GM12864 (cell line): ENCODE results near the gene WFS1.

ENCODE experiments used
- DNase-seq: peaks from one replicate; pipeline ENCODE4 v3.0.0-alpha.2; 2011; ENCODE audit warnings: low read depth
- H3K4me3 ChIP-seq: 2 replicates; pipeline ENCODE4 v1.5.1; 2011; ENCODE audit warnings: mild to moderate bottlenecking, low read depth, low read length, control low read depth
- TF ChIP-seq, protein P1 (sequence below): IDR thresholded peaks from 2 replicates; pipeline ENCODE4 v1.5.1; 2011; ENCODE audit warnings: low read depth, mild to moderate bottlenecking, moderate library complexity, low read length, control low read depth, inconsistent platforms; ENCODE audit errors: missing control alignments

WFS1 gene

DNA sequence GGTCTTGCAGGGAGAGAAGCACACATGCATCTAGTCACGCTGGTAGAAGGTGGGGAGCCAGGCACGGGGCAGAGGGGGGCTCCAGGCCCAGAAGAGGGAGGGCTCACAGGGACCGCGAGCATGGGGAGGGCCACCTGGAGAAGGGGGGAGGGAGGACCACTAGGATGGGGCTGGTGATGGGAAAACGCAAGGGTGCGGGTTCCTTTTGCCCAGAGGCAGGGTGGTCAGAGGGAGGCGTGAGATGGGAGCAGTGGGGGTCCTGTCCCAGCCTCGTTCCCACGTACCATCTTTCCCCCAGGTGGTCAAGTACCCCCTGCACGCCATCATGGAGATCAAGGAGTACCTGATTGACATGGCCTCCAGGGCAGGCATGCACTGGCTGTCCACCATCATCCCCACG is 30.7 kb downstream of the WFS1 start:
- DNase-seq, result no peak
- no peak overlapping the region for H3K4me3 ChIP-seq
- TF ChIP-seq, protein P1, sequence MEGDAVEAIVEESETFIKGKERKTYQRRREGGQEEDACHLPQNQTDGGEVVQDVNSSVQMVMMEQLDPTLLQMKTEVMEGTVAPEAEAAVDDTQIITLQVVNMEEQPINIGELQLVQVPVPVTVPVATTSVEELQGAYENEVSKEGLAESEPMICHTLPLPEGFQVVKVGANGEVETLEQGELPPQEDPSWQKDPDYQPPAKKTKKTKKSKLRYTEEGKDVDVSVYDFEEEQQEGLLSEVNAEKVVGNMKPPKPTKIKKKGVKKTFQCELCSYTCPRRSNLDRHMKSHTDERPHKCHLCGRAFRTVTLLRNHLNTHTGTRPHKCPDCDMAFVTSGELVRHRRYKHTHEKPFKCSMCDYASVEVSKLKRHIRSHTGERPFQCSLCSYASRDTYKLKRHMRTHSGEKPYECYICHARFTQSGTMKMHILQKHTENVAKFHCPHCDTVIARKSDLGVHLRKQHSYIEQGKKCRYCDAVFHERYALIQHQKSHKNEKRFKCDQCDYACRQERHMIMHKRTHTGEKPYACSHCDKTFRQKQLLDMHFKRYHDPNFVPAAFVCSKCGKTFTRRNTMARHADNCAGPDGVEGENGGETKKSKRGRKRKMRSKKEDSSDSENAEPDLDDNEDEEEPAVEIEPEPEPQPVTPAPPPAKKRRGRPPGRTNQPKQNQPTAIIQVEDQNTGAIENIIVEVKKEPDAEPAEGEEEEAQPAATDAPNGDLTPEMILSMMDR, result no peak

DNA sequence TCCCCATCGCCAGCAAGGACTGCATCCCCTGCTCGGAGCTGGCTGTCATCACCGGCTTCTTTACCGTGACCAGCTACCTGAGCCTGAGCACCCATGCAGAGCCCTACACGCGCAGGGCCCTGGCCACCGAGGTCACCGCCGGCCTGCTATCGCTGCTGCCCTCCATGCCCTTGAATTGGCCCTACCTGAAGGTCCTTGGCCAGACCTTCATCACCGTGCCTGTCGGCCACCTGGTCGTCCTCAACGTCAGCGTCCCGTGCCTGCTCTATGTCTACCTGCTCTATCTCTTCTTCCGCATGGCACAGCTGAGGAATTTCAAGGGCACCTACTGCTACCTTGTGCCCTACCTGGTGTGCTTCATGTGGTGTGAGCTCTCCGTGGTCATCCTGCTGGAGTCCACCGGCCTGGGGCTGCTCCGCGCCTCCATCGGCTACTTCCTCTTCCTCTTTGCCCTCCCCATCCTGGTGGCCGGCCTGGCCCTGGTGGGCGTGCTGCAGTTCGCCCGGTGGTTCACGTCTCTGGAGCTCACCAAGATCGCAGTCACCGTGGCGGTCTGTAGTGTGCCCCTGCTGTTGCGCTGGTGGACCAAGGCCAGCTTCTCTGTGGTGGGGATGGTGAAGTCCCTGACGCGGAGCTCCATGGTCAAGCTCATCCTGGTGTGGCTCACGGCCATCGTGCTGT is 31.5 kb downstream of the WFS1 start:
- no peak for DNase-seq
- TF ChIP-seq, protein P1, result no peak
- no peak overlapping the region for H3K4me3 ChIP-seq

DNA sequence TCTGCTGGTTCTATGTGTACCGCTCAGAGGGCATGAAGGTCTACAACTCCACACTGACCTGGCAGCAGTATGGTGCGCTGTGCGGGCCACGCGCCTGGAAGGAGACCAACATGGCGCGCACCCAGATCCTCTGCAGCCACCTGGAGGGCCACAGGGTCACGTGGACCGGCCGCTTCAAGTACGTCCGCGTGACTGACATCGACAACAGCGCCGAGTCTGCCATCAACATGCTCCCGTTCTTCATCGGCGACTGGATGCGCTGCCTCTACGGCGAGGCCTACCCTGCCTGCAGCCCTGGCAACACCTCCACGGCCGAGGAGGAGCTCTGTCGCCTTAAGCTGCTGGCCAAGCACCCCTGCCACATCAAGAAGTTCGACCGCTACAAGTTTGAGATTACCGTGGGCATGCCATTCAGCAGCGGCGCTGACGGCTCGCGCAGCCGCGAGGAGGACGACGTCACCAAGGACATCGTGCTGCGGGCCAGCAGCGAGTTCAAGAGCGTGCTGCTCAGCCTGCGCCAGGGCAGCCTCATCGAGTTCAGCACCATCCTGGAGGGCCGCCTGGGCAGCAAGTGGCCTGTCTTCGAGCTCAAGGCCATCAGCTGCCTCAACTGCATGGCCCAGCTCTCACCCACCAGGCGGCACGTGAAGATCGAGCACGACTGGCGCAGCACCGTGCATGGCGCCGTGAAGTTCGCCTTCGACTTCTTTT is 32.2 kb downstream of the WFS1 start:
- DNase-seq, result no peak
- no peak overlapping the region for H3K4me3 ChIP-seq
- TF ChIP-seq, protein P1, result no peak

DNA sequence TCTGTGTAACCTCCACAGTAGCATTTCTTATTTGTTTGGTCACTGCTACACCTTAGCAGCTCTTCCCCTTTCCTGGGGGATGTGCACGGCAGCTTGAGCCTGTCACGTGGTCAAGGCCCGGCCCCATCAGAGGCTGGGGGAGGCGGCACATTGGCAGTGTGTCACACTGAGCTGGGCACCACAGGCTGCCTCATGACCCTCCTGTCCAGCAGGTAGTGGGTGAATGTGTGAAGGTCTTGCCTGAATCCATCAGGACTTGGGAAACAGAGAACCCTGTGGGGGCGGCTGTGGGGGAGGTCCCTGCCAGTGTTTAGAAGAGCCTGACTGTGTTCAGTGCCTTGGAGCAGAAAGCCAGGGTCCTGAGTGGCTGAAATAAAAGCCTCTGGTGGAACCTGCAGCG is 33.2 kb downstream of the WFS1 start:
- H3K4me3 ChIP-seq, result no peak overlapping the region
- DNase-seq, result no peak
- TF ChIP-seq, protein P1, result no peak

DNA sequence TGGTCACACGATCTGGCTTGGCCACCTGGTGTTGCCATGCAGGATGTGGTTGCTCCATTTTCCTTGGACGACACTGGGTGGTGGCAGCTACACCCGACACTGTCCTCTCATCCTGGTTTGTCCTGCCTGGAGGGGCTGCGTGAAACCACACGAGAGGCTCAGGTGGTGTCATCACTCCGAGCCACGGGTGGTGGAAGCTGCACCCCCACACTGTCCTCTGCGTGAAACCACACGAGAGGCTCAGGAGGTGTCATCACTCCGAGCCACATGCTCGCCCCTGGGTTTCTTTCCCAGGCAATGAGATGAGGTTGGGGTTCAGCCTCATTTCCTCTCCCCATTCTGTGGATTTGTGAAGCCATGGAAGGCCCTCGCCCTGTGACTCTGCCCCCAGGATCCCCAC is 34.3 kb downstream of the WFS1 start:
- TF ChIP-seq, protein P1, result no peak
- DNase-seq, result no peak
- H3K4me3 ChIP-seq, result no peak overlapping the region

DNA sequence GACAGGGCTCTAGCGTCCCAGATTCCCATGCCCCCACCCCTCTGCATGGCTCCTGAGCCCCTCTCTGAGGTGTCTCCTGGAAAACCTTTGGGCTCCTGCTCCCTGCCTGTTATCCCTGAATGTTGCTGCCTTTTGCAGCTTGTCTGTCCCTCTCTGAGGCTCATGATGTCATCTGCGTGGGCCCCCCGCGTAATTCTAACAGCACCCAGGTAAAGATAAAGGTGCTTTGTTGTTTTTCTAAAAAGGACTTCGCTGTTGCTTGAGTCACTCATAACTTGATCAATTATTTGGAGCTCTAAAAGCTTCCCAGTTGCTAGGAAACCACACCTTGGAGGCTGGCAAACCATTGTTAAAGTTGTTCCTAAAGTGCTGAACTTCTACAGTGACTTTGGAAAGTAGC is 36.6 kb downstream of the WFS1 start:
- DNase-seq, result no peak
- TF ChIP-seq, protein P1, result no peak
- no peak overlapping the region for H3K4me3 ChIP-seq

- TF ChIP-seq, protein P1, result no peak
- no peak overlapping the region for H3K4me3 ChIP-seq
- no peak for DNase-seq
These were observed 37.6 kb downstream of the WFS1 start for GRCh38 chr4:6307230-6307629.
